ENCODE results near the gene NIBAN1. TPM values are rescaled to one million over a fixed set of nuclear protein-coding genes. Genes with fewer than 3 reads are reported as not detected.
A peak's percentile ranks its signal among the peaks of the same experiment; 100 is the strongest.

The NIBAN1 gene
- total and polyA plus RNA-seq, 7 donors = 9.0 to 112 (median 50.6) TPM

GRCh38 chr1:184974837-184975115, 468 bp upstream of the NIBAN1 start:
- 71 to 78% (median 71%) methylated on average over 4 of the region's 4 CpGs for WGBS, 3 donors
- Histone ChIP-seq H3K27ac (peak overlapping the region; percentile 89), H3K27me3 (ENCODE audit: insufficient read depth in 3 of 3, low read length in 2 of 3) (no peaks in the 10 kb centered on the region), H3K9me3 (no peaks in the 10 kb centered on the region), H3K4me1 (peaks cover 20% of the 10 kb centered on the region), H3K4me3 (peak overlapping the region; percentile 80), H3K36me3 (ENCODE audit: insufficient read depth in 1 of 2, low read depth in 1 of 2) (no peaks in the 10 kb centered on the region)
- ATAC-seq (no peak), DNase-seq (no peak)
- intact Hi-C loops (cut with DNase I) = loop anchor here in 1 of 2 donors (2.0 to 5.0 kb wide), 2 partner anchors 82 to 170 kb away; no protein-coding TSS in a partner anchor
- TF ChIP-seq, protein P1, sequence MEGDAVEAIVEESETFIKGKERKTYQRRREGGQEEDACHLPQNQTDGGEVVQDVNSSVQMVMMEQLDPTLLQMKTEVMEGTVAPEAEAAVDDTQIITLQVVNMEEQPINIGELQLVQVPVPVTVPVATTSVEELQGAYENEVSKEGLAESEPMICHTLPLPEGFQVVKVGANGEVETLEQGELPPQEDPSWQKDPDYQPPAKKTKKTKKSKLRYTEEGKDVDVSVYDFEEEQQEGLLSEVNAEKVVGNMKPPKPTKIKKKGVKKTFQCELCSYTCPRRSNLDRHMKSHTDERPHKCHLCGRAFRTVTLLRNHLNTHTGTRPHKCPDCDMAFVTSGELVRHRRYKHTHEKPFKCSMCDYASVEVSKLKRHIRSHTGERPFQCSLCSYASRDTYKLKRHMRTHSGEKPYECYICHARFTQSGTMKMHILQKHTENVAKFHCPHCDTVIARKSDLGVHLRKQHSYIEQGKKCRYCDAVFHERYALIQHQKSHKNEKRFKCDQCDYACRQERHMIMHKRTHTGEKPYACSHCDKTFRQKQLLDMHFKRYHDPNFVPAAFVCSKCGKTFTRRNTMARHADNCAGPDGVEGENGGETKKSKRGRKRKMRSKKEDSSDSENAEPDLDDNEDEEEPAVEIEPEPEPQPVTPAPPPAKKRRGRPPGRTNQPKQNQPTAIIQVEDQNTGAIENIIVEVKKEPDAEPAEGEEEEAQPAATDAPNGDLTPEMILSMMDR (IDR thresholded peaks at IDR 0.05) = no peak

- Histone ChIP-seq H3K4me3 (peak overlapping the region; percentile 80), H3K27ac (peak overlapping the region; percentile 89), H3K27me3 (ENCODE audit: insufficient read depth in 3 of 3, low read length in 2 of 3) (no peaks in the 10 kb centered on the region), H3K36me3 (ENCODE audit: insufficient read depth in 1 of 2, low read depth in 1 of 2) (no peaks in the 10 kb centered on the region), H3K4me1 (peaks cover 20% of the 10 kb centered on the region), H3K9me3 (no peaks in the 10 kb centered on the region)
- TF ChIP-seq, protein P1 (IDR thresholded peaks at IDR 0.05) = no peak
- DNase-seq (peak; percentile 41 to 70), ATAC-seq (peak; percentile 61 to 85 (median 78))
- intact Hi-C loops (cut with DNase I) = loop anchor here in 1 of 2 donors (2.0 to 5.0 kb wide), 2 partner anchors 81 to 169 kb away; no protein-coding TSS in a partner anchor
- 3 to 8% (median 5%) methylated on average over 39 of the region's 39 CpGs for WGBS, 3 donors
These were observed 844 bp downstream of the NIBAN1 start for GRCh38 chr1:184973272-184974055.

DNA sequence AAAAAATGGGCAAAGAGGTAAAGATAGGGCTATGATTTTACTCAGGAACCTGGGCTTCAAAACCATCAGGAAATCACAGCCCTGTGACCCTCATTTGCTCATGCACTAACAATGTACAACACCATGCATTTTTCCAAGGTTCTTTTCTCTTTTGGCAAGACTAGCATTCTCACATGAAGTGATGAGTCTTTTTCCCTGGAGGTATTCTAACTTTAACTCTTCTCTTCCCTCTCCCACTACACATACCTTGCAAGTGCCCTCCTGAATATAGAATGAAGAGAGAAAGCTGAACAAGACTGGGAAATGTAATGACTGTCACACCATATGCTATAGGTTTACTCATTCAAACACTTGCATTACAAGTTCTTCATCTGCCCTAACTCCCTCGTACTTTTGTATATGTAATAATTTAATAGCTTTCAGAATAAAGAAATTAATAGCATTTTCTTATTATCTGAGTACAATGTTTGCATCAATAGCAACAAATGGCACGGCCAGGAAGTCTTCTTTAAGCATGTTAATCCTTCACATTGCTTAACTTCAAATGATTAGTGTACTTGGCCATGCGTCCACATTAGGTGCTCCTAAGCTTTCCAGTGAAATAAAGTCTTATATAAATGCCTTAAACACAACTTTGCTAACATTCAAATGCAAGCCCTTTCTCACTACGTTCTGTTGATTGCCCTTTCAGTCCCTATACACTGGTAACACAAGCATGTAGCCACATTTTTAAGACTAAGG, 1.8 kb downstream of the NIBAN1 start:
- intact Hi-C loops (cut with DNase I) = loop anchor here in 1 of 2 donors (5.0 kb wide), 1 partner anchor 80 kb away; no protein-coding TSS in a partner anchor
- peak in 2 of 4 donors; percentile 26 to 51 for ATAC-seq

DNA sequence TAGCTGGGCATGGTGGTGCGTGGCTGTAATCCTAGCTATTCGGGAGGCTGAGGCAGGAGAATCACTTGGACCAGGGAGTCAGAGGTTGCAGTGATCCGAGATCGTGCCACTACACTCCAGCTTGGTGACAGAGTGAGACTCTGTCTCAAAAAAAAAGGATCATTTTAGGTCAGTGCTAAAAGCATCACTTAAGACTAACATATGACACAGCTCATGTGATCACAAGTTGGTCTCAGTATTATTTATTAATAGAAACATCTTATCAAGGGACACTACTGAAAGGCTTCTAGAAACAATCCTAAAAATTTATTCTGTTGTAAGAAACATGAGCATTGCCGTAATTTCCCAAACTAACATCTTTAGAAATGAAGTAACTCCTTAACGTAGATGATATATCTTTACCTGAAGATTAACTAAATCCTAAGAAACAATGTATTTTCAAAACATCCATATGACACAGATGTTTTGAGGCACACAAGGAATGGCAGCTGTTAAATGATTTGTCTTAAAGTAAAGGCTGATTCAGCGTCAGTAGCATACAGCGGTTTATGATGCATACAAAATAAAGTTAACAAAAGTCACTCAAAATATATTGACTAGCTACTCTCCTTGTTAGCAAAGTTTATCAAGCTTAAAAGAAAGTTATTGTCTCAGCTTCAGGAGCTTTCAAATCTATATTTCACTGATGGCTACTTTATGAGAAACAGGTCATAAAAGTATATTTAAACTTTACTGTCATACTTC, 2.6 kb downstream of the NIBAN1 start:
- H3K36me3 ChIP-seq (ENCODE audit: insufficient read depth in 1 of 2, low read depth in 1 of 2) = no peaks in the 10 kb centered on the region
- no peak for DNase-seq
- peak overlapping the region; percentile 89 for H3K27ac ChIP-seq
- TF ChIP-seq, protein P1 (IDR thresholded peaks at IDR 0.05) = no peak
- intact Hi-C loops (cut with DNase I) = loop anchor here in 1 of 2 donors (5.0 kb wide), 1 partner anchor 79 kb away; no protein-coding TSS in a partner anchor
- H3K4me3 ChIP-seq = peak overlapping the region; percentile 80
- 60 to 68% (median 61%) methylated on average over 8 of the region's 8 CpGs for WGBS, 3 donors
- H3K9me3 ChIP-seq = no peaks in the 10 kb centered on the region
- H3K4me1 ChIP-seq = peaks cover 26% of the 10 kb centered on the region
- ATAC-seq = peak in 3 of 4 donors; percentile 22 to 48 (median 39)
- H3K27me3 ChIP-seq (ENCODE audit: insufficient read depth in 3 of 3, low read length in 2 of 3) = no peaks in the 10 kb centered on the region

More for the DNA sequence above, 1.8 kb downstream of the NIBAN1 start:
- H3K9me3 ChIP-seq = no peaks in the 10 kb centered on the region
- peaks cover 20% of the 10 kb centered on the region for H3K4me1 ChIP-seq
- no peak for DNase-seq
- WGBS, 3 donors = 30 to 44% (median 33%) methylated on average over 4 of the region's 4 CpGs
- no peaks in the 10 kb centered on the region for H3K36me3 ChIP-seq (ENCODE audit: insufficient read depth in 1 of 2, low read depth in 1 of 2)
- H3K4me3 ChIP-seq = peak overlapping the region; percentile 80
- H3K27me3 ChIP-seq (ENCODE audit: insufficient read depth in 3 of 3, low read length in 2 of 3) = no peaks in the 10 kb centered on the region
- TF ChIP-seq, protein P1 (IDR thresholded peaks at IDR 0.05) = no peak
- H3K27ac ChIP-seq = peak overlapping the region; percentile 89

Data from psoas muscle (tissue), 8 donors.